ENCODE measurements around the gene LRRC8E.

The LRRC8E gene

GRCh38 chr19:7924241-7924640 is 35.9 kb downstream of the LRRC8E start:
- DNase-seq (ENCODE audit: low read depth): no peak
- in situ Hi-C loops (cut with HindIII; ENCODE audit: low sequenced_read_pairs): no loop called here
- H3K4me3 ChIP-seq (ENCODE audit: low read depth, low read length): no peak overlapping the region
- TF ChIP-seq, protein P1, sequence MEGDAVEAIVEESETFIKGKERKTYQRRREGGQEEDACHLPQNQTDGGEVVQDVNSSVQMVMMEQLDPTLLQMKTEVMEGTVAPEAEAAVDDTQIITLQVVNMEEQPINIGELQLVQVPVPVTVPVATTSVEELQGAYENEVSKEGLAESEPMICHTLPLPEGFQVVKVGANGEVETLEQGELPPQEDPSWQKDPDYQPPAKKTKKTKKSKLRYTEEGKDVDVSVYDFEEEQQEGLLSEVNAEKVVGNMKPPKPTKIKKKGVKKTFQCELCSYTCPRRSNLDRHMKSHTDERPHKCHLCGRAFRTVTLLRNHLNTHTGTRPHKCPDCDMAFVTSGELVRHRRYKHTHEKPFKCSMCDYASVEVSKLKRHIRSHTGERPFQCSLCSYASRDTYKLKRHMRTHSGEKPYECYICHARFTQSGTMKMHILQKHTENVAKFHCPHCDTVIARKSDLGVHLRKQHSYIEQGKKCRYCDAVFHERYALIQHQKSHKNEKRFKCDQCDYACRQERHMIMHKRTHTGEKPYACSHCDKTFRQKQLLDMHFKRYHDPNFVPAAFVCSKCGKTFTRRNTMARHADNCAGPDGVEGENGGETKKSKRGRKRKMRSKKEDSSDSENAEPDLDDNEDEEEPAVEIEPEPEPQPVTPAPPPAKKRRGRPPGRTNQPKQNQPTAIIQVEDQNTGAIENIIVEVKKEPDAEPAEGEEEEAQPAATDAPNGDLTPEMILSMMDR (IDR thresholded peaks at IDR 0.05; ENCODE audit: low read depth, low read length, missing control alignments): no peak

- H3K4me3 ChIP-seq (ENCODE audit: low read depth, low read length): peak overlapping the region; percentile 33
- DNase-seq (ENCODE audit: low read depth): no peak
- TF ChIP-seq, protein P1 (IDR thresholded peaks at IDR 0.05; ENCODE audit: low read depth, low read length, missing control alignments): no peak
- in situ Hi-C loops (cut with HindIII; ENCODE audit: low sequenced_read_pairs): no loop called here
These were observed 36.4 kb downstream of the LRRC8E start for GRCh38 chr19:7924651-7925170.

- H3K4me3 ChIP-seq (ENCODE audit: low read depth, low read length): peak overlapping the region; percentile 33
- DNase-seq (ENCODE audit: low read depth): peak; percentile 42
- TF ChIP-seq, protein P1 (IDR thresholded peaks at IDR 0.05; ENCODE audit: low read depth, low read length, missing control alignments): peak; percentile 70
- in situ Hi-C loops (cut with HindIII; ENCODE audit: low sequenced_read_pairs): no loop called here
These were observed 37.0 kb downstream of the LRRC8E start for GRCh38 chr19:7925171-7925851.

DNA sequence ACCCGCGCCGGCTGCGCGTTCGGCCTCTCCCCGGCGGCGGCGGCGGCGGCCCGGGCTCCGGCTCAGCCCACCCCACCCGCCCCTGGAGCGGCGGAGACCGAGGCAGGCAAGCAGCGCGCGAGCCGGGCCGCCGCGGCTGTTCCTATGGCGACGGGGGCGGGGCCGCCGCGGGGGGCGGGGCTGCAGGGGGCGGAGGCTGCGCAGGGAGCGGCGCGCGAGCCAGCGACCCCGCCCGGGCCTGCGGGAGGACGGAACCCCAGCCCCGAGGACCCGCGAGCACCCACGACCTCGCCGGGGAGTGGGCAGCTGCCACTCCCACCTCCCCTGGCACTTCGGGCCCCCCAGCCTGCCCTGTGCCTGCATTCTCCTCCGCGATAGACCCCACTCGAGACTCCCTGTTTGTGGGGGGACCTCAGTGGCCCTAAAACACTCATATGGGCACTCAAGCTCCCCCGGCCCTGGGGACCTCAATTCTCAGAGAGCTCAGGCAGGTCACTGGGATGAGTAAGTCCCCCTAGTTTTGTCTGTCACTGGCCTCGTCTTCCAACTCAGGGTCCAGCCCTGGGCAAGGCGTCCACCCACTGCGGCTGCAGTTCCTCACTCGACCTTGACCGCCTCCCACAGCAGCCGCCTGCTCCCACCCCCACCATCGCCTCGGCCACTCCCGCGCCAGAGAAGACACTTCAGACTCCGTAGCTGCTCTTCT is 37.9 kb downstream of the LRRC8E start, which contains the start of gene CTXN1:
CTXN1 (minus strand) TSS at position 115 of the 706 bp plus-strand sequence. CDS start 597 bp downstream, outside the sequence.
- in situ Hi-C loops (cut with HindIII; ENCODE audit: low sequenced_read_pairs): no loop called here
- DNase-seq (ENCODE audit: low read depth): no peak
- peak within 1 kb of the TSS; percentile 39 for H3K4me3 ChIP-seq (ENCODE audit: low read depth, low read length)

GRCh38 chr19:7926727-7927604 is 38.7 kb downstream of the LRRC8E start:
- DNase-seq (ENCODE audit: low read depth): no peak
- in situ Hi-C loops (cut with HindIII; ENCODE audit: low sequenced_read_pairs): no loop called here
- H3K4me3 ChIP-seq (ENCODE audit: low read depth, low read length): no peak overlapping the region
- TF ChIP-seq, protein P1 (IDR thresholded peaks at IDR 0.05; ENCODE audit: low read depth, low read length, missing control alignments): no peak

More for the DNA sequence above, 37.9 kb downstream of the LRRC8E start, which contains the start of gene CTXN1:
- TF ChIP-seq, protein P1 (IDR thresholded peaks at IDR 0.05; ENCODE audit: low read depth, low read length, missing control alignments): no peak

All from astrocyte of the cerebellum (primary cell).